ENCODE measurements around the gene GLMP.

- TF ChIP-seq CTCF (IDR thresholded peaks at IDR 0.05) (no peak), POLR2A (IDR thresholded peaks at IDR 0.05) (no peak)
Measured at GRCh38 chr1:156303241-156303640, 7.8 kb upstream of the GLMP start.
